Suprapubic skin (tissue), 4 donors: ENCODE measurements around the gene CAMLG.

Experiments used
- EP300 ChIP-seq: sonication (generic); formaldehyde crosslinking; IDR thresholded peaks from one replicate; pipeline ENCODE4 v1.6.1; 2017; ENCODE audit warnings: antibody characterized with exemption
- POLR2A ChIP-seq, 2 donors: fragments of 450-650 bp; IDR thresholded peaks; one replicate each; pipeline ENCODE4 v1.6.1; 2017; ENCODE audit warnings: antibody characterized with exemption in 2 of 2, mild to moderate bottlenecking in 2 of 2, moderate library complexity in 2 of 2
- POLR2AphosphoS5 ChIP-seq, 3 donors: sonication (generic); formaldehyde crosslinking; IDR thresholded peaks; one replicate each; pipeline ENCODE4 v1.6.1; 2017; ENCODE audit warnings: antibody characterized with exemption in 3 of 3
- TF ChIP-seq, protein P1 (sequence below), 2 donors: fragments of 200-600 bp in 1 of 2; fragments of 450-650 bp in 1 of 2; sonication (generic) in 1 of 2; IDR thresholded peaks; one replicate each; pipeline ENCODE4 v1.5.1; 2016 to 2019; ENCODE audit warnings: antibody characterized with exemption in 2 of 2, mild to moderate bottlenecking in 1 of 2, moderate library complexity in 1 of 2

DNA sequence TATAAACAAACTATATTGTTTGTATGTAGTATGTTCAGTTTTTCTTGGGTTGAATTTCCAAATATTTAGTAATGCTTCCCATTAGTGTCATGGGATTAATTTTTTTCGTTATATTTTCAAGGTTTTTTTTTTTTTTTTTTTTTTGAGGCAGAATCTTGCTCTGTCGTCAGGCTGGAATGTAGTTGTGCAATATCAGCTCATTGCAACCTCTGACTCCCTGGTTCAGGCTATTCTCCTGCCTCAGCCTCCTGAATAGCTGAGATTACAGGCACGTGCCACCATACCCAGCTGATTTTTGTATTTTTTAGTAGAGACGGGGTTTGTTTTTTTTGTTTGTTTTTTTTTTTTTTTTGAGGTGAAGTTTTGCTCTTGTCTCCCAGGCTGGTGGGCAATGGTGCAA, 30.9 kb downstream of the CAMLG start:
- TF ChIP-seq POLR2AphosphoS5 (IDR thresholded peaks at IDR 0.05): no peak
- TF ChIP-seq POLR2A (IDR thresholded peaks at IDR 0.05): no peak
- TF ChIP-seq, protein P1, sequence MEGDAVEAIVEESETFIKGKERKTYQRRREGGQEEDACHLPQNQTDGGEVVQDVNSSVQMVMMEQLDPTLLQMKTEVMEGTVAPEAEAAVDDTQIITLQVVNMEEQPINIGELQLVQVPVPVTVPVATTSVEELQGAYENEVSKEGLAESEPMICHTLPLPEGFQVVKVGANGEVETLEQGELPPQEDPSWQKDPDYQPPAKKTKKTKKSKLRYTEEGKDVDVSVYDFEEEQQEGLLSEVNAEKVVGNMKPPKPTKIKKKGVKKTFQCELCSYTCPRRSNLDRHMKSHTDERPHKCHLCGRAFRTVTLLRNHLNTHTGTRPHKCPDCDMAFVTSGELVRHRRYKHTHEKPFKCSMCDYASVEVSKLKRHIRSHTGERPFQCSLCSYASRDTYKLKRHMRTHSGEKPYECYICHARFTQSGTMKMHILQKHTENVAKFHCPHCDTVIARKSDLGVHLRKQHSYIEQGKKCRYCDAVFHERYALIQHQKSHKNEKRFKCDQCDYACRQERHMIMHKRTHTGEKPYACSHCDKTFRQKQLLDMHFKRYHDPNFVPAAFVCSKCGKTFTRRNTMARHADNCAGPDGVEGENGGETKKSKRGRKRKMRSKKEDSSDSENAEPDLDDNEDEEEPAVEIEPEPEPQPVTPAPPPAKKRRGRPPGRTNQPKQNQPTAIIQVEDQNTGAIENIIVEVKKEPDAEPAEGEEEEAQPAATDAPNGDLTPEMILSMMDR (IDR thresholded peaks at IDR 0.05): no peak
- no peak for TF ChIP-seq EP300
